GM20431 (cell line): Measurements from ENCODE around the gene CAPN6.

ENCODE experiments used
- in situ Hi-C: fragments of 300-500 bp; cut with MseI, MboI; formaldehyde crosslinking; loops from one replicate; pipeline ENCODE4 v1.15.0; 2020; ENCODE audit warnings: low sequenced_read_pairs; ENCODE audit not compliant: unreplicated experiment

Gene CAPN6

DNA sequence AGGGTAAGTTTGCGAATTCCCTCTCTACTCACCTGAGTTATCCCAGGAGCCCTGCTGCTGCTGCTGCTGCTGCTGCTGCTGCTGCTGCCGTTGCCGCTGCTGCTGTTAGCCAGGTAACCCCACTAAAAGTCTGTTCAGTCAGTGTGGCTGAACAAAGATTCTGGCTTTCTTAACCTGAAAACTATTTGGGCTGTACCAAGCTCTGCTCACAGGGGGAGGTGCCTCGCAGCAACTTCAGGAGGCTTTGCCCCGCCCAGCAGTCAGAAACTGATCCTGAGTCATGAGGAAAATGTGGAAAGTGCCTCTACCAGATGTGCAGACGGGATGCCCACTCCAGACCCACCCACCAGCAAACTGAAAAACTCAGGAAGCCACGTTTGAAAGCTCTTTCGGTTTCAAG lies at the start of gene CAPN6:
Gene CAPN6 (minus strand): TSS at position 145 of the 400 bp plus-strand sequence. CDS start 6,547 bp downstream, outside the sequence.
- in situ Hi-C loops, result no loop called here

DNA sequence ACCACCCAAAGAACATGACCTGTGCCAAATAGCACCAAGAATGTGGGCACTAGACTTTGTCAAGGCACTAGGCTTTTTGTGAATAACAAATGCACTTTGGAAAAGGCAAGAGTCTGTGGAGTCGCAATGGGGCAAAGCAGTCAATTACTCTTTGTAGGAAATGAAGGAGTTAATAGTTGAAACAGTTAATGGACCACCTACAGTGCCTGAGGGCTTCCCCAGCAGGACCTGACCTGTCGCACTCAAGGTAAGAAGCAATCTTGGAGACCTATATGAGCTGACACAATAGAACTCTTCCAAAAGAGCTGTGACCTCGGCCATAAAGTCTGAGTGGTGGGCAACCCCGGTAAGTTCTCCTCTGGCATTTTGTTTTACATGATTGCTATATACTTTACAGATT lies 49.2 kb upstream of the CAPN6 start:
- in situ Hi-C loops, result no loop called here

GRCh38 chrX:111318901-111319300 lies 48.6 kb upstream of the CAPN6 start:
- in situ Hi-C loops, result no loop called here

DNA sequence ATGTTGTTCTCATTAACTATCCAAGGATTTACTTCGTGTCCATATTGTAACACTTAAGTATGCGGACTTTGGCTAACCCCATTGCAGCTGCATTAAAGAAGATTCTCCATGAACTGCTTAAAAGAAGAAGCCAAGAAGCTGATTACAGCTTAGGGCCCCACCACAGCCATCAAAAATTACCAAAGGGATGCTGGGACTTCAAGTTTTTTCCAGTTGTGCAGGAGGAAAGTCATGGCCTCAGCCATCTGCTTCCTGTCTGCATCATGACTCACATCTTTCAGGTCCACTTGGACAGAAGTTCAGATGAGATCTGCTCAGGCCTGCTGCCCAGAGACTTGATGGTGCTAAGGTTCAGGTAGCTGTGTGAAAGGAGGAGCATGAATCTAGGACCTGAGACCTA lies 38.8 kb upstream of the CAPN6 start:
- in situ Hi-C loops, result no loop called here

GRCh38 chrX:111308039-111308438 lies 37.8 kb upstream of the CAPN6 start:
- in situ Hi-C loops, result no loop called here

DNA sequence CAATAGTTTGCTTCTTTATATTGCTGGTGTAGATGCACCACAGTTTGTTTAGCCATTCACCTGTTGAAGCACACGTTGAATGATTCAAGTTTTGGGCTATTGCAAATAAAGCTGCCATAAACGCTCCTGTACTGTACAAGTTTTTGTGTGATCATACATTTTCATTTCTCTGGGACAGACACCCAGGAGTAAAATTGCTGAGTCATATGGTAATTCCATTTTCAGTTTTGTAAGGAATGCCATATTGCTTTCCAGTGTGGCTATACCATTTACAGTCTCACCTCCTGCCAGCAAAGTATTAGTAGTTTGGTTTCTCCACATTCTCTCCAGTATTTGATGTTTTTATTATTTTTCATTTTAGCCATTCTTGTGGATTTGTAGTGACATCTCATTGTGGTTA lies 32.0 kb upstream of the CAPN6 start:
- in situ Hi-C loops, result no loop called here

DNA sequence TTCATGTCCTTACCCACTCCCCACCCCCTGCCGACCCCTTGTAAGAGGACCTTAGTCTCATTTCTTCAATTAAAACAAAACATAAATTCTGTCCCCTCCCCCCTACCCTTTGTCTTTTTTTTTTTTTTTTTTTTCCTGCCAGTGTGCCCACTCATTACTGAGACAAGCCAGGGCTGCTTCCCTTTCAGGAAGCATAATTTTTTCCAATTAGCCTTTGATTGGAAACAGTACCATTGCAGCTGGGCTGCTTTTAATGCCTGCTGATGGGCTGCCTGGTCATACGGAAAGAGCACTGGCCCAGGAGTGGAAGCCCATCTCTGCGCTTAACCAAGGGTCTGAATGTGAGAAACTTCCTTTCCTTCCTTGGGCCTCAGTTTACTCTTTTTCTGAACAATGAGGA lies 18.6 kb upstream of the CAPN6 start:
- in situ Hi-C loops, result no loop called here

DNA sequence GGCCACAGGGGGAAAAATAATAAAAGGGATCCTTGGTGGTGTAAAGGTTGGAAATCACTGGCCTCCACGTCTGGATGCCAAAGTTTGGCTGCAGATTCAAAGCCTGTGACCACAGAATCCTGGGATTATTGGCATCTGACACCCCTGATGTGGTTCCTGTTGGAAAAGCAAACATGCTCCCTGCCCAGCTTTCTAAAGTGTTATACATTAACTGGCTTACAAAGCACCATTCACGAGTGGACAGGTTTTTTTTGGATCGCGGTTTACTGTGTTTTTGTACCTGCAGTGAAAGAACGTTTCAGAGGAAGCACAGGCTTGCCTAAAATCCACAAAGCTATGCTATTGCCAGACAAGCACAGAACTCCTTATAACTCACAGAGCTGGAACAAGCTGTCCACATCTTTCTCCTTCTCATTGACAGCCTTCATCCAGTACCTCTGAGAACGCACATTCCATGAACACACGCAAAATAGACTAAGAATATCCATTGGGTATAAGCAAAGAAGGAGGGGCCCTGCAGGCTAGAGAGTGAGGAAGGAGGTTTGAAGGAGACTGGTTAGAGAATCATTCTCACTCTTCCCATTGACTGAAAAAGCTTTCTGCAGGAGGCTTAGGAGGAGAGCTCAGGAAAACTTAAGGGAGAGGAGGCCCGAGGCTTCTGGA lies 14.5 kb upstream of the CAPN6 start:
- in situ Hi-C loops, result no loop called here

GRCh38 chrX:111283446-111283845 lies 13.2 kb upstream of the CAPN6 start:
- in situ Hi-C loops, result no loop called here

DNA sequence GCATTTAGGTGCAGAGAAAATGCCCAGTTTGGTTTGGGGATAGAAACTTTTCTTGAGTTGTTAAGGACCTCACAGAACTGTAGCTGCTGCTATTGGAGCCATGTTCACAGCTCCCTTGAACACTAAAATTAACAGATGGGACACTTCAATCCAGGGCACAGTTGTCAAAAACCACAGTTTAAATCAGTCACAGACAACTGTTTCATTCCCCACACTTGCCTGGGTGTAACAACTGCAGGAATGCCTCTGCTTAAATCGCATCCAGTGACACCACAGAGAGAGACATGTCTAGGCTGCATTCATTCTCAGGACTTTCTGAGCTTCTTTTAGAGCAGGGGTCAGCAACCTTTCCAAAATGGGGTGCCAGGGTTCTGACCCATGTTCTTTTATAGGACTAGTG lies 12.7 kb upstream of the CAPN6 start:
- in situ Hi-C loops, result no loop called here

DNA sequence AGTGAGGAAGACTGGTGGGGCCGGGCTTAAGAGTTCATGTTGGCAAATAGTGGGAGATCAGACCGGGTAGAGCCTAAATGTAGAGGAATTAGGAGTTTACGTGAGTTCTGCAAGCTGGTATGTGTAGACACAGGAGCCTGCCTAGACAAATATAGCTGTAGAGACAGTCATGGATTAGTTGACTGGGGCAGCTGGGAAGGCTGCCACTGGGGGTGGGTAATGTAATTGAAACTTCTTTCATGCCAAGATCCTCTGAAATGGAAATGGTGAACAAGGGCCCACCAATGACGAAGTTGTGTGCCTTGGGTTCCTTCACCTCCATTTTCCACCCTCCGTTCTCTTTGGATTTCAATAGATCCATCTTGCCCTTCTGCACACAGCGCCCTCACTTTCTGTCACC lies 11.9 kb upstream of the CAPN6 start:
- in situ Hi-C loops, result no loop called here

DNA sequence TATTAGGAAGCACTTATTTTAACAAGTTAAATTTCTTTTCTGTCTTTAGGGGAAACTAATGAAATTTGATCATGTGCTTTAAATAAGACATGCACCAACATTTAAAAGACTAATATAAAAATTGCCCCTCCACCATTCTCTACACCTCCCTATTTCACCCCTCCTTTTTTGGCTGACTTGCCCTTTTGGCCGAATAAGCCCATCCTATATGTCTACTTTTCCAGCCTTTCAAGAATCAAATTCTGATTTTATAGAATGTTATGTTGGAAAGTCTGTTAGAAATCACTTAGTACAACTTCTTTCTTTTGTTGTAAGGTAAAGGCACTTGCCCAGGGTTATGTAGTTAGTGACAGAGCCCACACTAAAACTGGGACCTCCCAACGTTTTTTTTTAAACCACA lies 1.8 kb downstream of the CAPN6 start:
- in situ Hi-C loops, result no loop called here

DNA sequence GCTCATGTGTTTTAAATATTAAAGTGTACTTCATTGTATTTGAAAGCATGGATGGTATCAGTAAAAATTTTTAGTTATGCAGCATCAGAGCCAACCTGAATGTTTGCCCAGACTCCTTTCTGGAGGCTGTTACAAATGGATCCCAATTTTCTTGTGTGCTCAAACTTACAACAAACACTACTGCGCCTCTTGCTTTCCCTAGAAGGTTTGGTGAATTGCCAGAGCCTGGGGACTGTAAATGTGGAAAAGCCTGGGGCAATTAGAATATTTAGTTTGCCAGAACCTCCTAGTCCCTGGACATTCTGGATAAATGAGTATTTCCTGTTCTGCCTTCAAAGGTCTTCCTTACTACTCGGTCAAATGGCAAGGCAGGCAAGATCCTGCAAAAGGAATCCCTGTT lies 4.8 kb downstream of the CAPN6 start:
- in situ Hi-C loops, result no loop called here

DNA sequence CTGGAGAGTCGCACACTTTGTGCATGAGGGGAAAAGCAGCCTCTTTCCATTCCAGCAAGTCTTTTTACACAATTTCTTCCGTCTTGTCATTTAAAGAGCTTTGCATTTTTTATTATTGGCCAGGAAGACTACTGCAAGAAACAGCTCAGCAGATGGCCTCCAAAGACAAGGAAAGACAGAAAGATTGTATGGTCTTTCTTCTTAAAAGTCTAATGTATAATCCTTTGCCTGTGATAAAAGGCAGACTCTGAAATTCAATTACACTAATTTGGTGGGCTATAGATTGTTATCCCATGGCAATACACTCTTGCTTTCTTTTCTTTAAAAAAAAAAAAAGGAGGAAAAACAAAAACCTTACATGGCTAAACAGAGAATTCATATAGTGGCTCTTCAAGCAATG lies 5.9 kb downstream of the CAPN6 start:
- in situ Hi-C loops, result no loop called here

GRCh38 chrX:111262086-111262485 lies 8.2 kb downstream of the CAPN6 start:
- in situ Hi-C loops, result no loop called here

DNA sequence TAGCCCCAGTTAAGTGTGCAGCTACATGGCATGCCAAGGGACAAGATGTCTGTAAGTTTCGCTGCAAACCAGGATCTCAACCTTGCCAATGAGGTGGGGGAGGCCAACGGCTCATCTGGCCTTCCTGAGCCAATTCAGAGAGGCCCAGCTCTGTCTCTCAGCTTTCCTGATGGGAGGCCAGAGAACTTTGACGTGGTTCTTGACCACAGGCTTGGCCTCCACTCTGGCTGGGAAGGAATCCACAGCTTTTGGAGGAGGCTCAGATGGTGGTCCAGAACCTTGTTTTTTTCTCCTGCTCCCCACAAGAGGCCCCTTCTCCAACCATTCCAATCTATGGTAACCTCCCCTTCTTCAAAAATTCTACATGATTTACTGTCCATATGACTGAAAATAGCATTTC lies 9.8 kb downstream of the CAPN6 start:
- in situ Hi-C loops, result no loop called here

GRCh38 chrX:111259559-111259958 lies 10.7 kb downstream of the CAPN6 start:
- in situ Hi-C loops, result no loop called here

- in situ Hi-C loops, result no loop called here
Measured at GRCh38 chrX:111257733-111258132, 12.6 kb downstream of the CAPN6 start.

DNA sequence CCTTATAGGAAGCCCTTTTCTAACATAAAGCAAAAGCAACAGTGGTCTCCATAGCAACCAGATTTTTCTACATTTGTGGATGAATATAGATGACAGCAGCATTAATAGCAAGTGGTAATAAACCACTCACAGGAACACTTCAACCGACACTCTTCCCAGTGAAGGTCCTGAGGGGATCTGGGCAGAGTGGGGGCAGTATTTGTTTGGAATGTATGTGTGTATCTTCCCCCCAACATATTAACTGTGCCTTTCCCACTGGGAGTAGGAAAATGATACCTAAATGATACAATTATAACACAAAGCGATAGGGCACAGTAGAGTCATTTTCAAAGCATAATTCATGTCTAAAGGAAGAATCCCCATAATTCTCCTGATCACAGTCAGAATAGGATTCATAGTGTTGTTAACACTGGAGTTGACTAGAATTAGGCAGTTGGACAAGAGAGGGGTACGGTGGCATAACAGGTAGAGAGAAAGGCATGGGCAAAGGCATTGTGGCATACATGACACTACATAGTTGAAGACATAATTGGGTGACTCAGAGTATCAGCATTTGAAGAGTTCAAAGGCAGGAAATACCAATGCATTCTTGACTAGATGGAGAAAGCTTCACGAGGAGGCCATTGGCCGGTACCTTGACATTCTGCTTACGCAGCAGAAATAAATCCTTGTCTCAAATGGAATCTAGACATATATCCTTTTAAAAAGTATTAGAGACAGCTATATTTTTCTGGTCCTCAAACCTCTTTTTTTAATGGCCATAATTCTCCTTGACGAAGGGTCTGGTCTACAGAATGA lies 15.2 kb downstream of the CAPN6 start:
- in situ Hi-C loops, result no loop called here

- in situ Hi-C loops, result no loop called here
Measured at GRCh38 chrX:111244235-111244750, 26.0 kb downstream of the CAPN6 start.

- in situ Hi-C loops, result no loop called here
Measured at GRCh38 chrX:111216293-111216801, 53.9 kb downstream of the CAPN6 start.
